GM12875 (cell line): ENCODE data around the gene ACYP1.

Source experiments
- H3K4me3 ChIP-seq: one replicate; pipeline ENCODE4 v1.5.1; 2011; ENCODE audit warnings: low read depth, low read length, control low read depth
- CTCF ChIP-seq: IDR thresholded peaks from 2 replicates; pipeline ENCODE4 v1.5.1; 2011; ENCODE audit warnings: low read depth, mild to moderate bottlenecking, control low read depth, inconsistent platforms, low read length, moderate library complexity, borderline replicate concordance; ENCODE audit not compliant: insufficient read depth

The ACYP1 gene

GRCh38 chr14:75095690-75096089 is 31.9 kb upstream of the ACYP1 start:
- TF ChIP-seq CTCF = no peak
- H3K4me3 ChIP-seq = no peak overlapping the region

- H3K4me3 ChIP-seq = no peak overlapping the region
- no peak for TF ChIP-seq CTCF
These were observed 31.1 kb upstream of the ACYP1 start for GRCh38 chr14:75094896-75095295.

GRCh38 chr14:75092698-75093097 is 28.9 kb upstream of the ACYP1 start:
- H3K4me3 ChIP-seq = no peak overlapping the region
- no peak for TF ChIP-seq CTCF

GRCh38 chr14:75091251-75091650 is 27.4 kb upstream of the ACYP1 start:
- no peak for TF ChIP-seq CTCF
- no peak overlapping the region for H3K4me3 ChIP-seq

GRCh38 chr14:75090353-75090752 is 26.5 kb upstream of the ACYP1 start:
- TF ChIP-seq CTCF = no peak

GRCh38 chr14:75088566-75089373 is 24.9 kb upstream of the ACYP1 start:
- H3K4me3 ChIP-seq = no peak overlapping the region
- peak; percentile 61; the same call in 1 of the 2 replicates for TF ChIP-seq CTCF

More at GRCh38 chr14:75090353-75090752, 26.5 kb upstream of the ACYP1 start:
- no peak overlapping the region for H3K4me3 ChIP-seq

GRCh38 chr14:75088153-75088552 is 24.3 kb upstream of the ACYP1 start:
- H3K4me3 ChIP-seq = no peak overlapping the region
- TF ChIP-seq CTCF = no peak
